ENCODE data around the gene RIOK1. TPM values are rescaled to one million over a fixed set of nuclear protein-coding genes. Genes with fewer than 3 reads are reported as not detected.

RIOK1 gene
- total RNA-seq, 1 donor from 2014 or later, result 21.9 TPM

DNA sequence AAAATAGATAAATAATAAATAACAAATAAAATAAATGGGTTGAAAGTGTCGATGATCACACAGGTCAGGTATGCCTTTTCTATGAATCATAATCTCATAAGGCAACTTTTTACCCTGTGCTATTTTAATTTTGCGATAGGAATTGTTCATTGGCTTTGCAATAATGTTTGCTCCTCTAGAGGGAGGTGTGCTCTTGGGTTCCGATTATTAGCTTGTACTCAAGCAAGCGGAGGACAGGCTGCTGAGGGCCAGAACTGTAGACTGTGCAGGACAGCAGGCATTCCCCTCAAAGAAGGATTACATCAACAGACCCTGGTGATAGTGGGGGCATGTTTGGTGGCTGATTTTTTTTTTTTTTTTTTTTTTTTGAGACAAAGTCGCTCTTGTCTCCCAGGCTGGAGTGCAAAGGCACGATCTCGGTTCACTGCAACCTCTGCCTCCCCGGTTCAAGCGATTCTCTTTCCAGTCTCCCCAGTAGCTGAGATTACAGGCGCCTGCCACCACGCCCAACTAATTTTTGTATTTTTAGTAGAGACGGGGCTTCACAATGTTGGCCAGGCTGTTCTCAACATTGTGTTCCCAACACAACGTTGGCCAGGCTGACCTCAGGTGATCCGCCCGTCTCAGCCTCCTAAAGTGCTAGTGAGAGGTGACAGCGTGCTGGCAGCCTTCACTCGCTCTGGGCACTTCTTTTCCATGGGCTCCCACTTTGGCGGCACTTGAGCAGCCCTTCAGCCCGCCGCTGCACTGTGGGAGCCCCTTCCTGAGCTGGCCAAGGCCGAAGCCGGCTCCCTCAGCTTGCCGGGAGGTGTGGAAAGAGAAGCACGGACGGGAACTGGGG lies 35.6 kb downstream of the RIOK1 start:
- TF ChIP-seq, protein P1, sequence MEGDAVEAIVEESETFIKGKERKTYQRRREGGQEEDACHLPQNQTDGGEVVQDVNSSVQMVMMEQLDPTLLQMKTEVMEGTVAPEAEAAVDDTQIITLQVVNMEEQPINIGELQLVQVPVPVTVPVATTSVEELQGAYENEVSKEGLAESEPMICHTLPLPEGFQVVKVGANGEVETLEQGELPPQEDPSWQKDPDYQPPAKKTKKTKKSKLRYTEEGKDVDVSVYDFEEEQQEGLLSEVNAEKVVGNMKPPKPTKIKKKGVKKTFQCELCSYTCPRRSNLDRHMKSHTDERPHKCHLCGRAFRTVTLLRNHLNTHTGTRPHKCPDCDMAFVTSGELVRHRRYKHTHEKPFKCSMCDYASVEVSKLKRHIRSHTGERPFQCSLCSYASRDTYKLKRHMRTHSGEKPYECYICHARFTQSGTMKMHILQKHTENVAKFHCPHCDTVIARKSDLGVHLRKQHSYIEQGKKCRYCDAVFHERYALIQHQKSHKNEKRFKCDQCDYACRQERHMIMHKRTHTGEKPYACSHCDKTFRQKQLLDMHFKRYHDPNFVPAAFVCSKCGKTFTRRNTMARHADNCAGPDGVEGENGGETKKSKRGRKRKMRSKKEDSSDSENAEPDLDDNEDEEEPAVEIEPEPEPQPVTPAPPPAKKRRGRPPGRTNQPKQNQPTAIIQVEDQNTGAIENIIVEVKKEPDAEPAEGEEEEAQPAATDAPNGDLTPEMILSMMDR (IDR thresholded peaks at IDR 0.05; ENCODE audit: insufficient read depth, low read length, severe bottlenecking), result peak; percentile 61
- FAIRE-seq, result no peak
- H3K27me3 ChIP-seq (ENCODE audit: control insufficient read depth, insufficient read depth, low read length), result no peaks in the 10 kb centered on the region
- no peak overlapping the region for H3K4me3 ChIP-seq (ENCODE audit: low read depth, low read length)
- no peaks in the 10 kb centered on the region for H3K36me3 ChIP-seq (ENCODE audit: control insufficient read depth, insufficient read depth, low read length)
- peak; percentile 94 for DNase-seq (ENCODE audit: low read depth)

DNA sequence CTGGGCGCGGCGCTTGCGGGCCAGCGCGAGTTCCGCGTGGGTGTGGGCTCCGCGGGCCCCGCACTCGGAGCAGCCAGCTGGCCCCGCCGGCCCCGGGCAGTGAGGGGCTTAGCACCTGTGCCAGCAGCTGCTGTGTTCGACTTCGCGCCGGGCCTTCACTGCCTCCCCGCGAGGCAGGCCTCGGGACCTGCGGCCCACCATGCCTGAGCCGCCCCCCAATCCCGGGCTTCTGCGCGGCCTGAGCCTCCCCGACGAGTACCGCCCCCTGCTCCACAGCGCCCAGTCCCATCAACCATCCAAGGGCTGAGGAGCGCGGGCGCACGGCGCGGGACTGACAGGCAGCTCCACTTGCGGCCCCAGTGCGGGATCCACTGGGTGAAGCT lies 36.2 kb downstream of the RIOK1 start:
- DNase-seq (ENCODE audit: low read depth) (no peak), FAIRE-seq (no peak)
- no peak overlapping the region for H3K4me3 ChIP-seq (ENCODE audit: low read depth, low read length)
- H3K36me3 ChIP-seq (ENCODE audit: control insufficient read depth, insufficient read depth, low read length), result no peaks in the 10 kb centered on the region
- no peaks in the 10 kb centered on the region for H3K27me3 ChIP-seq (ENCODE audit: control insufficient read depth, insufficient read depth, low read length)
- TF ChIP-seq, protein P1 (IDR thresholded peaks at IDR 0.05; ENCODE audit: insufficient read depth, low read length, severe bottlenecking), result no peak

DNA sequence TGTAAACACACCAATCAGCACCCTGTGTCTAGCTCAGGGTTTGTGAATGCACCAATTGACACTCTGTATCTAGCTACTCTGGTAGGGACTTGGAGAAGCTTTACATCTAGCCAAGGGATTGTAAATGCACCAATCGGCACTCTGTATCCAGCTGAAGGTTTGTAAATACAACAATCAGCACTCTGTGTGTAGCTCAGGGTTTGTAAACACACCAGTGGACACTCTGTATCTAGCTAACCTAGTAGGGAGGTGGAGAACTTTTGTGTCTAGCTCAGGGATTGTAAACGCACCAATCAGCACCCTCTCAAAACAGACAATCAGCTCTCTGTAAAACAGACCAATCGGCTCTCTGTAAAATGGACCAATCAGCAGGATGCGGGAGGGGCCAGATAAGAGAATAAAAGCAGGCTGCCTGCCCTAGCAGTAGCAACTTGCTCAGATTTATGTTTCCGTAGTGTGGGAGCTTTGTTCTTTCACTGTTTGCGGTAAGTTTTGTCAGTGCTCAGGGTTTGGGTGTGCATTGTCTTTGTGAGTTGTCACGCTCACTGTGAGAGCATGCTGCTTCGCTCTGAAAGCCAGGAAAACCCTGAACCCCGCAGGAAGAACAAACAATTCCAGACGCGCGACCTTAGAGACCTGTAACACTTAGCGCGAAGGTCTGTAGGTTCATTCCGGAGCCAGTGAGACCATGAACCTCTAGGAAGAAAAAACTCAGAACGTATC lies 37.0 kb downstream of the RIOK1 start:
- TF ChIP-seq, protein P1 (IDR thresholded peaks at IDR 0.05; ENCODE audit: insufficient read depth, low read length, severe bottlenecking), result no peak
- Histone ChIP-seq H3K27me3 (ENCODE audit: control insufficient read depth, insufficient read depth, low read length) (no peaks in the 10 kb centered on the region), H3K4me3 (ENCODE audit: low read depth, low read length) (no peak overlapping the region), H3K36me3 (ENCODE audit: control insufficient read depth, insufficient read depth, low read length) (no peaks in the 10 kb centered on the region)
- FAIRE-seq (no peak), DNase-seq (ENCODE audit: low read depth) (no peak)

DNA sequence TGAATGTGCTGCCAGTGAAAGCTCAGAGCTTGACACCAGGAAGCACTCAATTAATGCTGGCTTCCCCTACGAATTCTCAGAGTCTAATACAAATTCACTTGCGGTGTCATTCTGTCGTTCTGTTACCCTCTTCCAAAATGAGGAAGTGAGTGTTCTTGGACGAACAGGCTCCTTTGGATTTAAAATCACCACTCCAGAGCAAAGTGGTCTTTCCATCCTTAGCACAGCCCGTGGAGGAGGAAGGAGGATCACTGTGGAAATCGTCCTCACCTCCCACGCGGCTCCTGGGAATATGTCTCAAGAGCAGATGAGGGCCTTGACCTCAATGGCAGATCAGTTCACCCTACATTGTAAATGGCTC lies 41.7 kb downstream of the RIOK1 start:
- no peak for DNase-seq (ENCODE audit: low read depth)
- TF ChIP-seq, protein P1 (IDR thresholded peaks at IDR 0.05; ENCODE audit: insufficient read depth, low read length, severe bottlenecking), result no peak
- H3K36me3 ChIP-seq (ENCODE audit: control insufficient read depth, insufficient read depth, low read length), result no peaks in the 10 kb centered on the region
- H3K27me3 ChIP-seq (ENCODE audit: control insufficient read depth, insufficient read depth, low read length), result no peaks in the 10 kb centered on the region
- no peak for FAIRE-seq
- H3K4me3 ChIP-seq (ENCODE audit: low read depth, low read length), result no peak overlapping the region

DNA sequence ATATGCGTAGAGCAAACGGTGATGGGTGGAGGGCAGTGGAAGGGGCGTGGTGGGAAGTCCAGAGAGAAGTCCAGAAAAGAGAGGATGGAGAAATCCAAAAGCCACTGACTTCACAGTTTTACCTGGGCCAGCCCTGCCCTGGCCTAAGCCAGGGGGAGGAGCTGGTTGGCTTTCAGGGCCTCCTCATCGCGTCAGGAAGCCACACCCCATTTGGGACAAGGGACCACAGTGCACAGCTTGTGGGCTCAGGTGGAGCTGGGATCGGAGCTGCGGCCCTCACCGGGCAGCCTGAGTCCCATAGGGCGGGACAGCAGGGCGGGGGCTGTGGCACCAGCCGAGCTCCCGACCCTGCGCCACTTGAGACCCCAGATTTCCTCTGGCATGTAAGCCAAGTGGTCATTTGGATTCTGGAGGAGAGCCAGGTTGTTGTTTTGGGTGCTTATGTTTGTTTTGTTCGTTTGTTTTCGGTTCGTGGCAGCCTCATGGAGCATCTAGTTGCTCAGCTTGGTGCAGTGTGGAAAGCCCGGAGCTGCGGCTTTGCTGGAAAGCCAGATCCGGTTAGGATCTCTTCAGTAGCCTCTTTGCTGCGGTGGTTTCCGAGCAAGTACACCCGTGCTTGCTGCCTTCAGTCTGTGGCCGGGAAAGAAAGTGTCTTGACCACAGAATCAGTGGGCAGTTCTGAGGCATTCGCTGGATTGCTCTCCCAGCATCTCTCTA lies 42.2 kb downstream of the RIOK1 start:
- Histone ChIP-seq H3K27me3 (ENCODE audit: control insufficient read depth, insufficient read depth, low read length) (no peaks in the 10 kb centered on the region), H3K4me3 (ENCODE audit: low read depth, low read length) (peak overlapping the region; percentile 13), H3K36me3 (ENCODE audit: control insufficient read depth, insufficient read depth, low read length) (no peaks in the 10 kb centered on the region)
- TF ChIP-seq, protein P1 (IDR thresholded peaks at IDR 0.05; ENCODE audit: insufficient read depth, low read length, severe bottlenecking), result no peak
- FAIRE-seq, result no peak
- DNase-seq (ENCODE audit: low read depth), result no peak

Data from bronchial epithelial cell (primary cell).